HG03108 (cell line): ENCODE results near the gene RAB2B.
A peak's percentile ranks its signal among the peaks of the same experiment; 100 is the strongest.
"Not testable (repeated sequence)": the region's sequence is repeated elsewhere in the genome, so short reads cannot be mapped to it uniquely, and the experiment has no call there.

ENCODE experiments used
- ATAC-seq: cut with Tn5 transposase; IDR thresholded peaks from one replicate; pipeline ENCODE4 v1.9.1; 2021; ENCODE audit warnings: moderate library complexity; ENCODE audit not compliant: unreplicated experiment

RAB2B gene

GRCh38 chr14:21494902-21495762 is 18.4 kb upstream of the RAB2B start:
- no peak for ATAC-seq

GRCh38 chr14:21486640-21487087 is 9.9 kb upstream of the RAB2B start:
- ATAC-seq, result no peak

GRCh38 chr14:21476523-21476924 is 235 bp downstream of the RAB2B start:
- ATAC-seq, result peak; percentile 21

- no peak for ATAC-seq
These were observed 814 bp downstream of the RAB2B start for GRCh38 chr14:21475767-21476522.

GRCh38 chr14:21467616-21468015 is 9.1 kb downstream of the RAB2B start:
- ATAC-seq, result no peak

GRCh38 chr14:21455912-21456667 is 20.7 kb downstream of the RAB2B start, which contains the start of gene CHD8:
Gene CHD8 (minus strand): TSS chr14:21456123. CDS start chr14:21431643, 24,480 bp downstream.
- ATAC-seq, result peak; percentile 98

- ATAC-seq, result no peak
These were observed 21.2 kb downstream of the RAB2B start for GRCh38 chr14:21455592-21455911.

- ATAC-seq, result no peak
These were observed 21.8 kb downstream of the RAB2B start for GRCh38 chr14:21454843-21455544.

GRCh38 chr14:21449899-21450216 is 26.9 kb downstream of the RAB2B start:
- ATAC-seq, result no peak

GRCh38 chr14:21442657-21443056 is 34.1 kb downstream of the RAB2B start:
- ATAC-seq, result not testable (repeated sequence)

- ATAC-seq, result no peak
These were observed 35.9 kb downstream of the RAB2B start for GRCh38 chr14:21440859-21441258.

GRCh38 chr14:21437063-21437901 is 39.5 kb downstream of the RAB2B start:
- peak; percentile 99 for ATAC-seq

GRCh38 chr14:21436567-21437062 is 40.1 kb downstream of the RAB2B start:
- ATAC-seq, result no peak

- ATAC-seq, result no peak
These were observed 45.6 kb downstream of the RAB2B start for GRCh38 chr14:21431126-21431525.

- ATAC-seq, result no peak
These were observed 47.8 kb downstream of the RAB2B start for GRCh38 chr14:21428930-21429329.

- no peak for ATAC-seq
These were observed 50.1 kb downstream of the RAB2B start for GRCh38 chr14:21426692-21427091.

- no peak for ATAC-seq
These were observed 57.2 kb downstream of the RAB2B start for GRCh38 chr14:21419528-21419927.

GRCh38 chr14:21415329-21415728 is 61.4 kb downstream of the RAB2B start:
- ATAC-seq, result no peak

GRCh38 chr14:21414137-21414631 is 62.6 kb downstream of the RAB2B start:
- ATAC-seq, result no peak
